Hepatocyte (in vitro differentiated cells): Measurements from ENCODE around the gene SLC7A9. TPM values are rescaled to one million over a fixed set of nuclear protein-coding genes. Genes with fewer than 3 reads are reported as not detected.

ENCODE experiments used
- DNase-seq: peaks from one replicate; pipeline ENCODE4 v3.0.0-alpha.2; 2016; ENCODE audit warnings: low spot score
- H2AFZ ChIP-seq: fragments of 200-600 bp; sonication (generic); 2 replicates; pipeline ENCODE4 v1.6.0; 2016; ENCODE audit warnings: antibody characterized with exemption, mild to moderate bottlenecking
- H3K27ac ChIP-seq: fragments of 200-600 bp; sonication (generic); 2 replicates; pipeline ENCODE4 v1.5.1; 2016; ENCODE audit warnings: mild to moderate bottlenecking
- H3K27me3 ChIP-seq: fragments of 200-600 bp; sonication (generic); 2 replicates; pipeline ENCODE4 v1.6.1; 2016
- H3K36me3 ChIP-seq: fragments of 200-600 bp; sonication (generic); replicated peaks from 2 replicates; pipeline ENCODE4 v1.5.1; 2016; ENCODE audit warnings: low read depth; ENCODE audit not compliant: insufficient read depth
- H3K4me1 ChIP-seq: fragments of 200-600 bp; sonication (generic); 2 replicates; pipeline ENCODE4 v1.5.1; 2016; ENCODE audit warnings: mild to moderate bottlenecking, moderate library complexity; ENCODE audit not compliant: insufficient read depth
- H3K4me2 ChIP-seq: fragments of 200-600 bp; sonication (generic); 2 replicates; pipeline ENCODE4 v1.6.0; 2016
- H3K4me3 ChIP-seq: fragments of 200-600 bp; sonication (generic); 2 replicates; pipeline ENCODE4 v1.5.1; 2016; ENCODE audit warnings: mild to moderate bottlenecking
- H3K79me2 ChIP-seq: fragments of 200-600 bp; sonication (generic); 2 replicates; pipeline ENCODE4 v1.6.0; 2017; ENCODE audit warnings: mild to moderate bottlenecking
- H3K9me2 ChIP-seq: fragments of 200-600 bp; sonication (generic); replicated peaks from 2 replicates; pipeline ENCODE4 v1.6.0; 2017; ENCODE audit warnings: mild to moderate bottlenecking; ENCODE audit not compliant: insufficient read depth
- H3K9me3 ChIP-seq: fragments of 200-600 bp; sonication (generic); 2 replicates; pipeline ENCODE4 v1.5.1; 2016; ENCODE audit warnings: low read depth, mild to moderate bottlenecking
- H4K20me1 ChIP-seq: fragments of 200-600 bp; sonication (generic); 2 replicates; pipeline ENCODE4 v1.6.0; 2016; ENCODE audit warnings: mild to moderate bottlenecking; ENCODE audit not compliant: insufficient read depth, poor library complexity, severe bottlenecking
- EZH2 ChIP-seq: fragments of 200-600 bp; sonication (generic); IDR thresholded peaks from 2 replicates; pipeline ENCODE4 v1.6.1; 2016; ENCODE audit warnings: antibody characterized with exemption, mild to moderate bottlenecking, borderline replicate concordance
- EZH2phosphoT487 ChIP-seq: fragments of 200-600 bp; sonication (generic); IDR thresholded peaks from one replicate; pipeline ENCODE4 v1.6.1; 2018; ENCODE audit warnings: antibody characterized with exemption, mild to moderate bottlenecking, low read depth, moderate library complexity; ENCODE audit not compliant: unreplicated experiment, severe bottlenecking
- WGBS: methylation state at CpG from one replicate; pipeline ENCODE4 v1.1.6; 2016; ENCODE audit warnings: low lambda C conversion rate; ENCODE audit errors: missing lambda C conversion rate; 5-methylcytosine and 5-hydroxymethylcytosine counted together
- polyA plus RNA-seq: library from polyadenylated mRNA; unstranded; fragments of >200 nt; fragmentation: Nextera tagmentation; extraction: Ambion mirVana; gene quantifications from 2 replicates; pipeline ENCODE4 v1.2.1, GENCODE V29; 2016
- total RNA-seq: library from RNA; depleted of rRNA; stranded (reverse); fragments of >200 nt; gene quantifications from 2 replicates; pipeline ENCODE4 v1.2.3, GENCODE V29; 2014
- TF ChIP-seq, protein P1 (sequence below): fragments of 200-600 bp; sonication (generic); IDR thresholded peaks from 2 replicates; pipeline ENCODE4 v1.5.1; 2016; ENCODE audit warnings: antibody characterized with exemption, mild to moderate bottlenecking; ENCODE audit not compliant: poor library complexity

SLC7A9 gene
- total RNA-seq (9.6 and 11.9 TPM in 2 replicates), polyA plus RNA-seq (6.1 and 7.6 TPM in 2 replicates)

DNA sequence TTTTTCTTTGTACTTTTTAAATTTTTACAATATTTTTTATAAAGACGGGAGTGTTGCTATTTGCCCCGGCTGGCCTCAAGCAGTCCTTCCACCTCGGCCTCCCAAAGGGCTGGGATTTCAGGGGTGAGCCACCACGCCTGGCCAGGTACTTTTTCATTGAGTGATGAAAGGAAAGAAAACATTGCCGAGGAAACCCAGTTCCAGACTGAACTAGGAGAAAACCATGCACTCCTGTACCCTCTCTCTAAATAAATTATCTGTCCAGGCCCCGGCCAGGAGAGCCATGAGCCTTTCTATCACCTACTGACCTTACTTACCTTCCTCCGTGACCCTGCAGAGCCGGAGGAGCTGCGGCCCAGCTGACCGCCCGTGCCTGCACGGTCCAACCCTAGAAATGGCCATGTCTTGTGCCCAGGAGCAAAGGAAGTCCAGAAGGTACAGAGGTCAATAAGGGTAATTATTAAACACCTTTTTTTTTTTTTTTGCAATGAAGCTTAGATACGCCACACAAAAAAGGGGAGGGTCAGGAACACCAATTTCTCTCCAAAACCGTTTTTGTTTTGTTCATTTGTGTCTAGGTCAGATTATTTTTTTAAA lies at the start of gene SLC7A9:
Gene SLC7A9 (minus strand): TSS at position 399 of the 597 bp plus-strand sequence. CDS start 1,233 bp downstream, outside the sequence.
- Histone ChIP-seq H3K36me3 (no peaks in the 10 kb centered on the region), H4K20me1 (no peaks in the 10 kb centered on the region), H2AFZ (no peak within 1 kb of the TSS), H3K4me2 (peak within 1 kb of the TSS; percentile 34), H3K9me3 (no peaks in the 10 kb centered on the region), H3K9me2 (no peaks in the 10 kb centered on the region), H3K27ac (peak within 1 kb of the TSS; percentile 93), H3K27me3 (no peaks in the 10 kb centered on the region), H3K79me2 (no peaks in the 10 kb centered on the region), H3K4me3 (no peak within 1 kb of the TSS), H3K4me1 (peaks cover 6% of the 10 kb centered on the region)
- no peak for DNase-seq
- TF ChIP-seq, protein P1, sequence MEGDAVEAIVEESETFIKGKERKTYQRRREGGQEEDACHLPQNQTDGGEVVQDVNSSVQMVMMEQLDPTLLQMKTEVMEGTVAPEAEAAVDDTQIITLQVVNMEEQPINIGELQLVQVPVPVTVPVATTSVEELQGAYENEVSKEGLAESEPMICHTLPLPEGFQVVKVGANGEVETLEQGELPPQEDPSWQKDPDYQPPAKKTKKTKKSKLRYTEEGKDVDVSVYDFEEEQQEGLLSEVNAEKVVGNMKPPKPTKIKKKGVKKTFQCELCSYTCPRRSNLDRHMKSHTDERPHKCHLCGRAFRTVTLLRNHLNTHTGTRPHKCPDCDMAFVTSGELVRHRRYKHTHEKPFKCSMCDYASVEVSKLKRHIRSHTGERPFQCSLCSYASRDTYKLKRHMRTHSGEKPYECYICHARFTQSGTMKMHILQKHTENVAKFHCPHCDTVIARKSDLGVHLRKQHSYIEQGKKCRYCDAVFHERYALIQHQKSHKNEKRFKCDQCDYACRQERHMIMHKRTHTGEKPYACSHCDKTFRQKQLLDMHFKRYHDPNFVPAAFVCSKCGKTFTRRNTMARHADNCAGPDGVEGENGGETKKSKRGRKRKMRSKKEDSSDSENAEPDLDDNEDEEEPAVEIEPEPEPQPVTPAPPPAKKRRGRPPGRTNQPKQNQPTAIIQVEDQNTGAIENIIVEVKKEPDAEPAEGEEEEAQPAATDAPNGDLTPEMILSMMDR = no peak
- TF ChIP-seq EZH2phosphoT487 (no peak), EZH2 (no peak)
- WGBS = 66% methylated on average over 14 of the region's 14 CpGs

DNA sequence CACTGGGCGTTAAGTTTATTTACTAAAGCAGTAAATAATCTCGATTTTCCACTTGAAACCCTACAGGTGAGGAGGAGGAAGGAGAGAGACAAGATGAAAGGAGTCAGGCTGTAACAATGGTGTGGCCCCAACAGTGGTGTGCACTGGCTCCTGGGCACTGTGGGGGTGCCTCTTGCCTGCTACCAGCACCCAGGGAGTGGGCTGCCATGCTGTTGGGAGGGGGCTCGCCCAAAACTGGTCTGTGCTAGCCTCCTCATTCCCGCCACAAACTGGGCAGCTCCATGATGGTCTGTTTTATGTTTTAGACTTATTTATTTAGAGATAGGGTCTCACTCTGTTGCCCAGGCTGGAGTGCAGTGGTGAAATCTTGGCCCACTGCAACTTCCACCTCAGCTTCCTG lies 49.8 kb upstream of the SLC7A9 start:
- TF ChIP-seq EZH2 (no peak), EZH2phosphoT487 (no peak)
- TF ChIP-seq, protein P1 = no peak
- H3K36me3 ChIP-seq = no peaks in the 10 kb centered on the region
- 94% methylated on average over 4 of the region's 4 CpGs for WGBS

DNA sequence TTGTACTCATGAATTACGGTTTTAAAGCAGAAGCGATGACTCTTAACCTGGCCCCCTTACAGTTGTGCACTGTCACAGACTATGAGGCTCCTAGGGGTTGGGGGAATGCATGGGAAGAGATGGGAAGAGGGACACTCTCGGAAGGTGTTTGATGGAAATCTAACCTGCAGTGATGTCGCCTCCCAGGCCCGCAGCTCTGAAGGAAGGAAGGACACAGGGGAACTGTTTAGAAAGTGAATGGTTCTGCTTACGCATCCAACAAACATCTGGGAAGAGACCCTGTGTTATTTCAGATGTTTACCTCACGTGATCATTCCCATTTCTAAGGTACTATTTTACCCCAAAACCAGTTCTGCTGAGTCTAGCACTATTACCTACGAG lies 48.0 kb upstream of the SLC7A9 start:
- no peak for TF ChIP-seq EZH2phosphoT487
- no peak for TF ChIP-seq EZH2
- TF ChIP-seq, protein P1 = no peak
- H3K36me3 ChIP-seq = no peaks in the 10 kb centered on the region
- no peak for DNase-seq
- H3K79me2 ChIP-seq = no peaks in the 10 kb centered on the region
- no peaks in the 10 kb centered on the region for H4K20me1 ChIP-seq
- 90% methylated on average over 8 of the region's 8 CpGs for WGBS
- no peak overlapping the region for H3K4me2 ChIP-seq
- no peak overlapping the region for H2AFZ ChIP-seq
- H3K4me3 ChIP-seq = no peak overlapping the region
- no peaks in the 10 kb centered on the region for H3K9me3 ChIP-seq
- H3K27ac ChIP-seq = no peak overlapping the region
- no peaks in the 10 kb centered on the region for H3K9me2 ChIP-seq
- no peaks in the 10 kb centered on the region for H3K27me3 ChIP-seq
- H3K4me1 ChIP-seq = no peaks in the 10 kb centered on the region

More for the DNA sequence above, 49.8 kb upstream of the SLC7A9 start:
- Histone ChIP-seq H3K79me2 (no peaks in the 10 kb centered on the region), H4K20me1 (no peaks in the 10 kb centered on the region), H3K4me3 (no peak overlapping the region), H3K9me2 (no peaks in the 10 kb centered on the region), H3K27me3 (no peaks in the 10 kb centered on the region), H2AFZ (no peak overlapping the region), H3K27ac (no peak overlapping the region), H3K9me3 (no peaks in the 10 kb centered on the region), H3K4me1 (no peaks in the 10 kb centered on the region), H3K4me2 (no peak overlapping the region)
- DNase-seq = no peak
